ENCODE data around the gene TM4SF5. TPM values are rescaled to one million over a fixed set of nuclear protein-coding genes. Genes with fewer than 3 reads are reported as not detected.
"Not testable (repeated sequence)": the region's sequence is repeated elsewhere in the genome, so short reads cannot be mapped to it uniquely, and the experiment has no call there.

Gene TM4SF5
- polyA plus RNA-seq, 1 of the 3 experiments (the other 2 are of a cell fraction) = not detected

DNA sequence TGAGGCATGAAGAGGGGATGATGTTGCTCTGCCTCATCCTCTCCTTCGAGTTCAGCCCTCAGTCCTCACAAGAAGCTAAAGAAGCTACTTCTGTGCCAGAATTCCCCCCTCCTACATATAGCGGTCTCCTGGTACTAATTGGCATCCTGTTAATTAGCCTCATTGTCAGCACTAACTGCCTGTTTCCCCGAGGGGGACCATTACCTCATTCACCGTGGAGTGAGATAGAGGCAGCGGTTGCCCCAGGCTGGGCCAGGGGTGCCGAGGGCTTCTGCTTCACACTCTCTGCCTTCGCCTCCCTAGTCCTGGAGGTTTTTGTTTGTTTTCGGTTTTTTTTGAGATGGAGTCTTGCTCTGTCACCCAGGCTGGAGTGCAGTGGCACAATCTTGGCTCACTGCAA, 55.7 kb downstream of the TM4SF5 start (continued):
- no peak for TF ChIP-seq PBX3 (IDR thresholded peaks at IDR 0.05)
- TF ChIP-seq TCF12 (IDR thresholded peaks at IDR 0.05) = no peak
- TF ChIP-seq MEF2A (IDR thresholded peaks at IDR 0.05; ENCODE audit: borderline replicate concordance, low read depth) = no peak

DNA sequence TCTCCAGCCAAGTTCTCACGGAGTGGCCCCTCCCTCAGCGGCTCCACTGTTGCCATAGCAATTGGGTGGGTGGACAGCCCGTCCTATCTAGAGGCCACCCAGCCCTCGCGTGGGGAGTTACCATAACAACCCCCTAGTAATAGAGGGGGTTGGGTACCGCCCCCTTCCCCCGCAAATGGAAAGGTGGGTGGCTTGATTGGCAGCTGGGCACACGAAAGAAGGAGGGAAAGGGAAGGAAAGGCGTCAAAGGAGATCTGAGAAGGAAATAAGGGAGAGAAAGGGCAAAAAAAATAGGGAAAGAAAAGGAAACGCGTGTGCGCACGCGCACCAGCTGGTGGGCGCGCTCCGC, 61.1 kb downstream of the TM4SF5 start:
- Histone ChIP-seq H3K27ac (ENCODE audit: low read depth in 2 of 2, low read length in 1 of 2) (peak overlapping the region; percentile 89 to 91), H2AFZ (ENCODE audit: low read depth) (peak overlapping the region; percentile 93), H3K4me2 (peak overlapping the region; percentile 63), H4K20me1 (ENCODE audit: insufficient read depth) (0 out of 2 replicates have a peak, but pooled peaks cover 21% of the 10 kb centered on the region), H3K79me2 (ENCODE audit: insufficient read depth) (peaks cover 45% of the 10 kb centered on the region), H3K9ac (peak overlapping the region; percentile 76; the same call in 1 of the 2 replicates), H3K4me1 (ENCODE audit: control insufficient read depth in 1 of 2, insufficient read depth in 2 of 2, low read depth in 1 of 2, low read length in 1 of 2) (peaks cover 4 to 21% of the 10 kb centered on the region in 2 experiments; a peak in 3 of 4 replicates), H3K4me3 (ENCODE audit: low read depth in 2 of 2, low read length in 1 of 2) (peak overlapping the region; percentile 95 to 97)
- not testable (repeated sequence) for H3K36me3 ChIP-seq (replicated peaks in 1 of 2; ENCODE audit: control insufficient read depth in 1 of 2, insufficient read depth in 2 of 2, low read length in 1 of 2); DNase-seq; H3K27me3 ChIP-seq (ENCODE audit: insufficient read depth); H3F3A ChIP-seq (replicated peaks; ENCODE audit: insufficient read depth); H3K9me3 ChIP-seq; H3K9me2 ChIP-seq
- POLR2A ChIA-PET = interaction anchor here (0.8 kb wide), 1 partner anchor 43 kb away, joined by 3 read pairs; no protein-coding TSS in a partner anchor
- WGBS (ENCODE audit: low lambda C conversion rate) = 2% methylated on average over 12 of the region's 17 CpGs
- CTCF ChIA-PET = interaction anchor here (1.5 kb wide), 1 partner anchor 34 kb away, joined by 3 read pairs; no protein-coding TSS in a partner anchor

Other genes with a start within 250 kb of the TM4SF5 start
- gene MYBBP1A, start 216.5 kb upstream of the TM4SF5 start, polyA plus RNA-seq (2012; rRNA removed) = 74.7 and 93.0 TPM in 2 replicates
- gene GGT6, start 211.3 kb upstream of the TM4SF5 start, polyA plus RNA-seq (2012; rRNA removed) = not detected in 2 replicates
- gene SMTNL2, start 187.4 kb upstream of the TM4SF5 start, polyA plus RNA-seq (2012; rRNA removed) = not detected in 2 replicates
- not detected in 2 replicates for gene ALOX15, start 130.2 kb upstream of the TM4SF5 start, polyA plus RNA-seq (2012; rRNA removed)
- gene PELP1, start 67.7 kb upstream of the TM4SF5 start, polyA plus RNA-seq (2012; rRNA removed) = 12.2 and 21.8 TPM in 2 replicates
- 17.3 and 24.6 TPM in 2 replicates for gene ARRB2, start 61.3 kb upstream of the TM4SF5 start, polyA plus RNA-seq (2012; rRNA removed)
- 51.0 and 54.4 TPM in 2 replicates for gene MED11, start 40.5 kb upstream of the TM4SF5 start, polyA plus RNA-seq (2012; rRNA removed)
- 0.06 and 0.08 TPM in 2 replicates for gene ZMYND15, start 32.1 kb upstream of the TM4SF5 start, polyA plus RNA-seq (2012; rRNA removed)
- gene CXCL16, start 32.0 kb upstream of the TM4SF5 start, polyA plus RNA-seq (2012; rRNA removed) = 3.4 and 4.3 TPM in 2 replicates
- gene VMO1, start 14.5 kb downstream of the TM4SF5 start, polyA plus RNA-seq (2012; rRNA removed) = 0.76 and 1.3 TPM in 2 replicates
- gene GLTPD2, start 17.1 kb downstream of the TM4SF5 start, polyA plus RNA-seq (2012; rRNA removed) = not detected in 2 replicates
- gene PSMB6, start 24.3 kb downstream of the TM4SF5 start, polyA plus RNA-seq (2012; rRNA removed) = 325 and 331 TPM in 2 replicates
- 42.5 and 49.2 TPM in 2 replicates for gene PLD2, start 35.3 kb downstream of the TM4SF5 start, polyA plus RNA-seq (2012; rRNA removed)
- 53.2 and 64.7 TPM in 2 replicates for gene MINK1, start 61.5 kb downstream of the TM4SF5 start, polyA plus RNA-seq (2012; rRNA removed)
- 0.44 and 0.52 TPM in 2 replicates for gene C17orf107, start 127.7 kb downstream of the TM4SF5 start, polyA plus RNA-seq (2012; rRNA removed)
- 0.54 and 0.71 TPM in 2 replicates for gene CHRNE, start 131.2 kb downstream of the TM4SF5 start, polyA plus RNA-seq (2012; rRNA removed)
- gene GP1BA, start 160.4 kb downstream of the TM4SF5 start, polyA plus RNA-seq (2012; rRNA removed) = not detected in 2 replicates
- gene SLC25A11, start 168.2 kb downstream of the TM4SF5 start, polyA plus RNA-seq (2012; rRNA removed) = 58.5 and 82.8 TPM in 2 replicates
- 96.5 and 115 TPM in 2 replicates for gene RNF167, start 168.4 kb downstream of the TM4SF5 start, polyA plus RNA-seq (2012; rRNA removed)
- 1,627 and 2,484 TPM in 2 replicates for gene PFN1, start 176.6 kb downstream of the TM4SF5 start, polyA plus RNA-seq (2012; rRNA removed)
- gene ENO3, start 179.2 kb downstream of the TM4SF5 start, polyA plus RNA-seq (2012; rRNA removed) = 29.2 and 32.5 TPM in 2 replicates
- gene SPAG7, start 195.9 kb downstream of the TM4SF5 start, polyA plus RNA-seq (2012; rRNA removed) = 122 and 133 TPM in 2 replicates
- 18.4 and 27.0 TPM in 2 replicates for gene CAMTA2, start 215.8 kb downstream of the TM4SF5 start, polyA plus RNA-seq (2012; rRNA removed)
- 1.2 and 1.3 TPM in 2 replicates for gene INCA1, start 225.6 kb downstream of the TM4SF5 start, polyA plus RNA-seq (2012; rRNA removed)
- gene KIF1C, start 226.1 kb downstream of the TM4SF5 start, polyA plus RNA-seq (2012; rRNA removed) = 36.7 and 58.2 TPM in 2 replicates

Data from SK-N-SH (cell line).